Measurements from ENCODE around the gene FKBP15. TPM values are rescaled to one million over a fixed set of nuclear protein-coding genes. Genes with fewer than 3 reads are reported as not detected.
A peak's percentile ranks its signal among the peaks of the same experiment; 100 is the strongest.

Gene FKBP15
- total and polyA plus RNA-seq, 2 of the 13 experiments (the other 11 are each of a cell fraction or from before 2014, with no cell fraction given), result 12.3 to 18.6 TPM

GRCh38 chr9:113228130-113228665 lies 7.1 kb upstream of the FKBP15 start (continued):
- TF ChIP-seq ZNF614 (CRISPR knock-in tag; IDR thresholded peaks at IDR 0.05; ENCODE audit: borderline replicate concordance), result 0 out of 2 replicates have a peak, but pooled peaks have one; percentile 40
- peak; percentile 62; the same call in 1 of the 2 replicates for TF ChIP-seq TEF (CRISPR knock-in tag; IDR thresholded peaks at IDR 0.05)
- 0 out of 2 replicates have a peak, but pooled peaks have one; percentile 21 for TF ChIP-seq GATA4 (IDR thresholded peaks at IDR 0.05; ENCODE audit: borderline replicate concordance, low read depth)
- peak; percentile 20; the same call in 1 of the 3 replicates for TF ChIP-seq MXI1 (IDR thresholded peaks at IDR 0.05; ENCODE audit: borderline replicate concordance, low read depth, low read length)
- 0 out of 2 replicates have a peak, but pooled peaks have one; percentile 7 for TF ChIP-seq FOSL2 (CRISPR knock-in tag; IDR thresholded peaks at IDR 0.05)
- TF ChIP-seq ZNF615 (CRISPR knock-in tag; IDR thresholded peaks at IDR 0.05; ENCODE audit: borderline replicate concordance), result peak; percentile 65; the same call in 1 of the 2 replicates
- TF ChIP-seq EHMT2 (IDR thresholded peaks at IDR 0.05; ENCODE audit: borderline replicate concordance, low read depth, low read length), result peak; percentile 56; the same call in 1 of the 2 replicates
- peak; percentile 17; the same call in 1 of the 2 replicates for TF ChIP-seq ZNF800 (CRISPR knock-in tag; IDR thresholded peaks at IDR 0.05)
- peak; percentile 76 for TF ChIP-seq CEBPG (CRISPR knock-in tag; IDR thresholded peaks at IDR 0.05)
- TF ChIP-seq KDM6A (CRISPR knock-in tag; IDR thresholded peaks at IDR 0.05; ENCODE audit: low read depth), result peak; percentile 43; the same call in 1 of the 2 replicates
- no peak for TF ChIP-seq REPIN1 (CRISPR knock-in tag; IDR thresholded peaks at IDR 0.05; ENCODE audit: borderline replicate concordance, low read depth)
- TF ChIP-seq BORCS8-MEF2B (CRISPR knock-in tag; IDR thresholded peaks at IDR 0.05), result no peak
- TF ChIP-seq SOX6 (IDR thresholded peaks at IDR 0.05), result no peak
- peak; percentile 96 for TF ChIP-seq SOX6 (CRISPR knock-in tag; IDR thresholded peaks at IDR 0.05)
- no peak for TF ChIP-seq ZBTB38 (CRISPR knock-in tag; IDR thresholded peaks at IDR 0.05)
- TF ChIP-seq MIXL1 (CRISPR knock-in tag; IDR thresholded peaks at IDR 0.05), result no peak
- peak; percentile 46; the same call in 1 of the 2 replicates for TF ChIP-seq THAP11 (CRISPR knock-in tag; IDR thresholded peaks at IDR 0.05)
- no peak for TF ChIP-seq HINFP (CRISPR knock-in tag; IDR thresholded peaks at IDR 0.05; ENCODE audit: low read depth)
- TF ChIP-seq ZNF260 (CRISPR knock-in tag; IDR thresholded peaks at IDR 0.05; ENCODE audit: borderline replicate concordance, low read depth), result no peak
- 0 out of 2 replicates have a peak, but pooled peaks have one; percentile 38 for TF ChIP-seq KDM1A (CRISPR knock-in tag; IDR thresholded peaks at IDR 0.05)
- peak; percentile 99 for TF ChIP-seq ZBTB33 (CRISPR knock-in tag; IDR thresholded peaks at IDR 0.05)
- TF ChIP-seq USF2 (IDR thresholded peaks at IDR 0.05; ENCODE audit: low read depth, low read length), result peak; percentile 15; the same call in 1 of the 2 replicates
- TF ChIP-seq USF2 (CRISPR knock-in tag; IDR thresholded peaks at IDR 0.05; ENCODE audit: borderline replicate concordance), result peak; percentile 57; the same call in 1 of the 2 replicates

Data from HepG2 (cell line).